HepG2 (cell line): ENCODE results near the gene FAM168A. TPM values are rescaled to one million over a fixed set of nuclear protein-coding genes. Genes with fewer than 3 reads are reported as not detected.
A peak's percentile ranks its signal among the peaks of the same experiment; 100 is the strongest.

Experiments used
- ETV6 ChIP-seq: sonication (generic); formaldehyde crosslinking; conservative IDR thresholded peaks from 2 replicates; pipeline ENCODE4 v1.4.0; 2020; ENCODE audit warnings: missing genetic modification reagents
- FUBP1 ChIP-seq: sonication (generic); formaldehyde crosslinking; IDR thresholded peaks from 2 replicates; pipeline ENCODE4 v1.5.1; 2020; ENCODE audit warnings: missing genetic modification reagents, mild to moderate bottlenecking, borderline replicate concordance
- GABPA ChIP-seq, 2 experiments: IDR thresholded peaks; 2 replicates each; pipeline ENCODE4 v1.6.1; 2011 to 2016; ENCODE audit warnings: low read depth in 2 of 2, low read length in 1 of 2, missing biosample characterization in 1 of 2, missing genetic modification characterization in 1 of 2
- GPN1 ChIP-seq: sonication (generic); formaldehyde crosslinking; IDR thresholded peaks from 2 replicates; pipeline ENCODE4 v1.5.1; 2020; ENCODE audit warnings: missing genetic modification reagents, borderline replicate concordance
- GTF3A ChIP-seq: sonication (generic); formaldehyde crosslinking; conservative IDR thresholded peaks from 2 replicates; pipeline ENCODE4 v1.4.0; 2020; ENCODE audit warnings: mild to moderate bottlenecking, missing genetic modification reagents
- HOXD1 ChIP-seq: sonication (generic); formaldehyde crosslinking; IDR thresholded peaks from 2 replicates; pipeline ENCODE4 v1.5.0; 2020; ENCODE audit warnings: missing genetic modification reagents
- MTA3 ChIP-seq: sonication (generic); formaldehyde crosslinking; IDR thresholded peaks from 2 replicates; pipeline ENCODE4 v1.4.0; 2020; ENCODE audit warnings: missing genetic modification reagents
- MZF1 ChIP-seq: sonication (generic); formaldehyde crosslinking; IDR thresholded peaks from 2 replicates; pipeline ENCODE4 v1.8.1; 2023; ENCODE audit warnings: mild to moderate bottlenecking, missing genetic modification reagents, borderline replicate concordance
- NFE2 ChIP-seq: sonication (generic); formaldehyde crosslinking; IDR thresholded peaks from 2 replicates; pipeline ENCODE4 v1.4.0; 2020; ENCODE audit warnings: missing genetic modification reagents
- ONECUT2 ChIP-seq: sonication (generic); formaldehyde crosslinking; IDR thresholded peaks from 2 replicates; pipeline ENCODE4 v1.4.0; 2020; ENCODE audit warnings: missing genetic modification reagents
- SALL2 ChIP-seq: sonication (generic); formaldehyde crosslinking; IDR thresholded peaks from 2 replicates; pipeline ENCODE4 v1.8.1; 2023; ENCODE audit warnings: mild to moderate bottlenecking, missing genetic modification reagents, inconsistent platforms
- SAP130 ChIP-seq: IDR thresholded peaks from 2 replicates; pipeline ENCODE4 v1.6.1; 2016; ENCODE audit warnings: low read depth
- SOX5 ChIP-seq: IDR thresholded peaks from 2 replicates; pipeline ENCODE4 v1.6.1; 2016; ENCODE audit warnings: borderline replicate concordance
- TBL1XR1 ChIP-seq: fragments of 150-350 bp; IDR thresholded peaks from 2 replicates; pipeline ENCODE4 v1.6.1; 2014; ENCODE audit warnings: borderline replicate concordance, low read length; ENCODE audit not compliant: partially characterized antibody
- TBX2 ChIP-seq: sonication (generic); formaldehyde crosslinking; IDR thresholded peaks from 2 replicates; pipeline ENCODE4 v1.5.0; 2020; ENCODE audit warnings: missing genetic modification reagents, mild to moderate bottlenecking, borderline replicate concordance
- TSC22D2 ChIP-seq: sonication (generic); formaldehyde crosslinking; IDR thresholded peaks from 2 replicates; pipeline ENCODE4 v1.5.1; 2020; ENCODE audit warnings: missing genetic modification reagents, mild to moderate bottlenecking, borderline replicate concordance
- ZNF414 ChIP-seq: sonication (generic); formaldehyde crosslinking; IDR thresholded peaks from 2 replicates; pipeline ENCODE4 v1.5.0; 2020; ENCODE audit warnings: missing genetic modification reagents
- polyA plus RNA-seq, 8 experiments: library from polyadenylated mRNA; depleted of rRNA in 3 of 8; stranded (reverse) in 7 of 8; unstranded in 1 of 8; fragments of >200 nt; fragmentation: Illumina TruSeq in 4 of 8; extraction: Trizol in 4 of 8; gene quantifications; 2 replicates each; pipeline versions ENCODE4 v1.2.1 to v1.2.3, GENCODE V29; 2011 to 2016; ENCODE audit warnings: low read depth in 4 of 8, missing spikeins in 1 of 8, mixed read lengths in 1 of 8; ENCODE audit not compliant: insufficient read depth in 1 of 8
- total RNA-seq, 5 experiments: library from RNA; depleted of rRNA; stranded (reverse); fragments of >200 nt; fragmentation: Illumina TruSeq; extraction: Trizol; gene quantifications; 2 replicates each; pipeline ENCODE4 v1.2.3, GENCODE V29; 2016; ENCODE audit warnings: low read depth in 1 of 5
- TF ChIP-seq, protein P1 (sequence below): sonication (generic); formaldehyde crosslinking; IDR thresholded peaks from 2 replicates; pipeline ENCODE4 v1.9.0; 2021; ENCODE audit warnings: mild to moderate bottlenecking, missing genetic modification reagents
- TF ChIP-seq, protein P2 (sequence below): sonication (generic); formaldehyde crosslinking; IDR thresholded peaks from 2 replicates; pipeline ENCODE4 v1.5.0; 2020; ENCODE audit warnings: missing genetic modification reagents, mild to moderate bottlenecking, borderline replicate concordance

The FAM168A gene
- total and polyA plus RNA-seq, 2 of the 13 experiments (the other 11 are each of a cell fraction or from before 2014, with no cell fraction given): 13.9 to 15.8 TPM

- TF ChIP-seq, protein P1, sequence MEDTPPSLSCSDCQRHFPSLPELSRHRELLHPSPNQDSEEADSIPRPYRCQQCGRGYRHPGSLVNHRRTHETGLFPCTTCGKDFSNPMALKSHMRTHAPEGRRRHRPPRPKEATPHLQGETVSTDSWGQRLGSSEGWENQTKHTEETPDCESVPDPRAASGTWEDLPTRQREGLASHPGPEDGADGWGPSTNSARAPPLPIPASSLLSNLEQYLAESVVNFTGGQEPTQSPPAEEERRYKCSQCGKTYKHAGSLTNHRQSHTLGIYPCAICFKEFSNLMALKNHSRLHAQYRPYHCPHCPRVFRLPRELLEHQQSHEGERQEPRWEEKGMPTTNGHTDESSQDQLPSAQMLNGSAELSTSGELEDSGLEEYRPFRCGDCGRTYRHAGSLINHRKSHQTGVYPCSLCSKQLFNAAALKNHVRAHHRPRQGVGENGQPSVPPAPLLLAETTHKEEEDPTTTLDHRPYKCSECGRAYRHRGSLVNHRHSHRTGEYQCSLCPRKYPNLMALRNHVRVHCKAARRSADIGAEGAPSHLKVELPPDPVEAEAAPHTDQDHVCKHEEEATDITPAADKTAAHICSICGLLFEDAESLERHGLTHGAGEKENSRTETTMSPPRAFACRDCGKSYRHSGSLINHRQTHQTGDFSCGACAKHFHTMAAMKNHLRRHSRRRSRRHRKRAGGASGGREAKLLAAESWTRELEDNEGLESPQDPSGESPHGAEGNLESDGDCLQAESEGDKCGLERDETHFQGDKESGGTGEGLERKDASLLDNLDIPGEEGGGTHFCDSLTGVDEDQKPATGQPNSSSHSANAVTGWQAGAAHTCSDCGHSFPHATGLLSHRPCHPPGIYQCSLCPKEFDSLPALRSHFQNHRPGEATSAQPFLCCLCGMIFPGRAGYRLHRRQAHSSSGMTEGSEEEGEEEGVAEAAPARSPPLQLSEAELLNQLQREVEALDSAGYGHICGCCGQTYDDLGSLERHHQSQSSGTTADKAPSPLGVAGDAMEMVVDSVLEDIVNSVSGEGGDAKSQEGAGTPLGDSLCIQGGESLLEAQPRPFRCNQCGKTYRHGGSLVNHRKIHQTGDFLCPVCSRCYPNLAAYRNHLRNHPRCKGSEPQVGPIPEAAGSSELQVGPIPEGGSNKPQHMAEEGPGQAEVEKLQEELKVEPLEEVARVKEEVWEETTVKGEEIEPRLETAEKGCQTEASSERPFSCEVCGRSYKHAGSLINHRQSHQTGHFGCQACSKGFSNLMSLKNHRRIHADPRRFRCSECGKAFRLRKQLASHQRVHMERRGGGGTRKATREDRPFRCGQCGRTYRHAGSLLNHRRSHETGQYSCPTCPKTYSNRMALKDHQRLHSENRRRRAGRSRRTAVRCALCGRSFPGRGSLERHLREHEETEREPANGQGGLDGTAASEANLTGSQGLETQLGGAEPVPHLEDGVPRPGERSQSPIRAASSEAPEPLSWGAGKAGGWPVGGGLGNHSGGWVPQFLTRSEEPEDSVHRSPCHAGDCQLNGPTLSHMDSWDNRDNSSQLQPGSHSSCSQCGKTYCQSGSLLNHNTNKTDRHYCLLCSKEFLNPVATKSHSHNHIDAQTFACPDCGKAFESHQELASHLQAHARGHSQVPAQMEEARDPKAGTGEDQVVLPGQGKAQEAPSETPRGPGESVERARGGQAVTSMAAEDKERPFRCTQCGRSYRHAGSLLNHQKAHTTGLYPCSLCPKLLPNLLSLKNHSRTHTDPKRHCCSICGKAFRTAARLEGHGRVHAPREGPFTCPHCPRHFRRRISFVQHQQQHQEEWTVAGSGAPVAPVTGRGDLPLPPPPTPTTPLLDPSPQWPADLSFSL: no peak
- TF ChIP-seq MZF1 (CRISPR knock-in tag): no peak
- no peak for TF ChIP-seq ETV6 (CRISPR knock-in tag)
- no peak for TF ChIP-seq ONECUT2 (CRISPR knock-in tag)
- TF ChIP-seq GTF3A (CRISPR knock-in tag): no peak
- no peak for TF ChIP-seq FUBP1 (CRISPR knock-in tag)
- TF ChIP-seq, protein P2, sequence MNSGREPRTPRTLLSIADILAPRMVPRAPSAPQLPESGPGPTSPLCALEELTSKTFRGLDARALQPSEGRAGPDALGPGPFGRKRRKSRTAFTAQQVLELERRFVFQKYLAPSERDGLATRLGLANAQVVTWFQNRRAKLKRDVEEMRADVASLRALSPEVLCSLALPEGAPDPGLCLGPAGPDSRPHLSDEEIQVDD: no peak
- peak; percentile 11; the same call in 1 of the 2 replicates for TF ChIP-seq SOX5
- TF ChIP-seq NFE2 (CRISPR knock-in tag): no peak
- no peak for TF ChIP-seq MTA3 (CRISPR knock-in tag)
- peak; percentile 95 for TF ChIP-seq HOXD1 (CRISPR knock-in tag)
- TF ChIP-seq SAP130 (CRISPR knock-in tag): peak; percentile 26; the same call in 1 of the 2 replicates
- peak; percentile 40; the same call in 1 of the 2 replicates for TF ChIP-seq TBX2 (CRISPR knock-in tag)
- no peak for TF ChIP-seq TSC22D2 (CRISPR knock-in tag)
- TF ChIP-seq GPN1 (CRISPR knock-in tag): no peak
- no peak for TF ChIP-seq SALL2
- no peak for TF ChIP-seq GABPA (IDR thresholded peaks at IDR 0.05; ENCODE audit: low read depth, low read length)
- no peak for TF ChIP-seq GABPA (CRISPR knock-in tag; IDR thresholded peaks at IDR 0.05; ENCODE audit: low read depth)
- no peak for TF ChIP-seq ZNF414 (CRISPR knock-in tag)
- peak; percentile 32 for TF ChIP-seq TBL1XR1
Measured at GRCh38 chr11:73578592-73579185, 19.2 kb downstream of the FAM168A start (continued).
